NCI-H187 (cell line): ENCODE results near the gene ABLIM2.

Source experiments
- DNase-seq, 2 experiments: peaks; one replicate each; lab custom pipeline; 2025; lab: John Stamatoyannopoulos, UW

The ABLIM2 gene

DNA sequence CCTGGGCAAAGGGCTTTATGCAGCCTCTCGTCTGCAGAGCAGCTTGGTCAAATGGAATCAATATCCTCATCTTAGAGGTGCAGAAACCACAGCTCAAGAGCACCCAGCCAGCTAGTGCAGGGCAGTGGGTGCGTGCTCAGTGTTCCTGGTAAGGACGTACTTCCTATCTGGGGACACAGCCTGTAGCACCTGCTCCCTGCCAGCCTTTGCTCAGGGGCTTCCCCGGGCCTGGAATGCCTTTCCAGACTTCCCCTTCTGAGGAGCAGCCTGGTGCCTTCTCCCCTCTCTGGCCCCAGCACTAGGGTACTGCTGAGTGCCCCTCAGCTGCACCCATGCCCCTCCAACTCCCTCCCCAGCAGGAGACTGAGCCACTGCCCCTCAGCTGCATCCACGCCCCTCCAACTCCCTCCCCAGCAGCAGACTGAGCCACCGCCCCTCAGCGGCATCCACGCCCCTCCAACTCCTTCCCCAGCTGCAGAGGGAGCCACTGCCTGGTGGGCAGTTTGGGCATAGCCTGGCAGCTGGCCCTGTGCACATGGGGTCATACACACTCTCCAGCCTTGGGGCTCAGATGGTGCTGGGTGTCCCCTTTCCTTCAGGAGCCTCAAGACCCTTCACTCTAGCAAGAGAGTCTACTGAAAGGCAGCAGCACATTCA lies 176.7 kb downstream of the ABLIM2 start:
- peak; percentile 14 to 51 for DNase-seq

DNA sequence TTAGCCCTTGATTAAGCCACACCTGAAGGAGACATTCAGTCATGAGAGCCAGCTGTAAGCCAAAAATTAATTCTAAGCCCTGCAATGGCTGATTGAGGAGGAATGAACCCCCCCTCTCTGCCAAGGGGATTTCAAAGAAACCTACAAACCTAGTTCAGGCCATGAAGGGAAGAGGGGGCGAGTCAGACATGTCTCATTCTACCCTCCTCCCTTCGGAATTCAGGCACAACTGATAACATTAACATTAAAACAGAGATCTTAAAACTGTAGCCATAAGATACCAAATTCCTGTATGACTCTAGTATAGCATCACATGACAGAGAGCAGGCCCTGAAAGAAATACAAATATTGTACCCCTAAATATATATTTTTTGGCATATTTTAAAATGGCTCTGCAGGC lies 178.6 kb downstream of the ABLIM2 start:
- no peak for DNase-seq

- no peak for DNase-seq
These were observed 179.0 kb downstream of the ABLIM2 start for GRCh38 chr4:7979652-7979968.

DNA sequence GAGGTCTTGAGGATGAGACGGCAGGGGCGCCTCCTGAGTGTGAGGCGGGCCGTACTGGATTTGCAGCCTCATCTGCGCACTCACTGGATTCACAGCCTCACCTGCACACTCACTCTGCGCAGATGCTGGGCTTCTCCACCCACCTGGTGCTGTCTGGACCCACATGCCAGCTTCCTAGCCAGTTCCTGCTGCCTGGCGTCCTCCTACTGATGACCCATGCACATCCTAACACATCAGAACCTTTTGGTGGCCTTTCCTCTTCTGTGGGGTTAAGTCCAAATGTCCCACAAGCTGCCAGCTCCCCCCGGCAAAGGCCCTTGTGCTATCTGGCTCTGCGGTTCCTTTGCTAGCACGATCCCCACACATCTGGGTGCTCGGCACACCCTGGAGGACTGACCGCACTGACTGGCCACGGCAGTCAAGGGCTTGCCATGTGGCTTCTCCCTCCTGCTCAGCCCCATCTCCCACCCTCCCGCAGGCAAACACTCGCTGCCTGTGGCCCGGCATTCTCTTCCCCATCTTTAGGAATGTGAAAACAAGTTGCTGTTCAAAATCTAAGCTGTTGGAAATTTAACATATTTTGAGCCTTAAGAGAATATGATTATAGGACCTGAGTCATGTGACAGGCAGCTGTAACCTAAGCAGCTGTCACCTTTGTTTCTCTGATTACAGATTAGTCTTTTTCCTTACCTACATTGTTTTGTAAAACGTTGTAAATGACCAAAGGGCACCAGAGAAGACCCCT lies 179.5 kb downstream of the ABLIM2 start:
- no peak for DNase-seq

DNA sequence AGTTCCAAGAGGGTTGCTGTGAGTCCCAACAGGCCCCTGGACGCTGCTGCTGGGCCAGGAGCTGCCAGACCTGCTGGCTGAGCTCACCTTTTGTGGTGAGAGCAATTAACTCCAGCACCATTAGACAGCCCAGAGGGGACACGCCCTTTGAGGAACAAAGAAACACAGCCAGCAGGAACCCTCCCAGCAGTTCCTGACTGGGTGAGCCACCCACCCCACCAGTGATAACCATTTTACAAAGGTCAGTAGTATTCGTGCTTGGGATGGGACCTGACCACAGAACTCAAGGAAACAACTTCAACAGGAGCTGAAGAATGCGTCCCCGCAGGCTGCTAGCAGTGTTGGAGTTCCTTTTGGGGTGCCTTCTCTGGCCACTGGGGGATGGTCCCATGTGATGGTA lies 180.1 kb downstream of the ABLIM2 start:
- peak; percentile 37 to 48 for DNase-seq

DNA sequence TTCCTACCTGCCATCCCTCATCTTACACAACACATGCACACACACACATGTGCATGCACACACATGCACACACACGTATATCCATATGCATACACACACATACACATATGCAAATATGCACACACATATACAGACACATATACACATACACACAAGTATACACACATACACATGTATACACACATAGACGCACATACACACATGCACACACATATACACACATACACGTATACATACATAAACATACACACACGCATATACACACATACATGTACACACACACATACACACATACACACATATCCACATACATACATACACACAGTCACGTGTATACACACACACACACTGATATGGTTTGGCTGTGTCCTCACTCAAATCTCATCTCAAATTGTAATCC lies 182.0 kb downstream of the ABLIM2 start:
- DNase-seq, result no peak

GRCh38 chr4:7976025-7976424 lies 182.6 kb downstream of the ABLIM2 start:
- no peak for DNase-seq

- no peak for DNase-seq
These were observed 184.2 kb downstream of the ABLIM2 start for GRCh38 chr4:7974425-7974824.

DNA sequence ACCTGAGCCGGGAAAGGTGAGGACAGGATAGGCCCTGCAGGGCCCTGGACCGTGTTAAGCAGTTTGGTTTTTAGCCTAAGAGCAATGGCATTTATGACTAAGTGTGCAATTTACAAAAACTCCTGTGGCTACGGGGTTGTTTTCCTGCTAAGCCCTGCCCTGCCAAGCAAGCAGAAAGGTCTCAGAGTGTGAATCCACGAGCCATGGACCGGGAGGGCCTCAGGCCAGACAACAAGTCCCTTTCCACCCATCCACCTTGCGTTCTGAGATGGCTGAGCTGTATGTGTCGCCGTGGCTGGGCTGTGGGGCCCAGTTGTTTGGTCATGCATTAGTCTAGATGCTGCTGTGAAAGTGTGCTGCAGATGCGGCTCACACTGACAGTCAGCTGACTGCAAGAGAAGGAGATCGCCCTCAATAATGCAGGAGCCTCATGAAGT lies 185.1 kb downstream of the ABLIM2 start:
- DNase-seq, result no peak

DNA sequence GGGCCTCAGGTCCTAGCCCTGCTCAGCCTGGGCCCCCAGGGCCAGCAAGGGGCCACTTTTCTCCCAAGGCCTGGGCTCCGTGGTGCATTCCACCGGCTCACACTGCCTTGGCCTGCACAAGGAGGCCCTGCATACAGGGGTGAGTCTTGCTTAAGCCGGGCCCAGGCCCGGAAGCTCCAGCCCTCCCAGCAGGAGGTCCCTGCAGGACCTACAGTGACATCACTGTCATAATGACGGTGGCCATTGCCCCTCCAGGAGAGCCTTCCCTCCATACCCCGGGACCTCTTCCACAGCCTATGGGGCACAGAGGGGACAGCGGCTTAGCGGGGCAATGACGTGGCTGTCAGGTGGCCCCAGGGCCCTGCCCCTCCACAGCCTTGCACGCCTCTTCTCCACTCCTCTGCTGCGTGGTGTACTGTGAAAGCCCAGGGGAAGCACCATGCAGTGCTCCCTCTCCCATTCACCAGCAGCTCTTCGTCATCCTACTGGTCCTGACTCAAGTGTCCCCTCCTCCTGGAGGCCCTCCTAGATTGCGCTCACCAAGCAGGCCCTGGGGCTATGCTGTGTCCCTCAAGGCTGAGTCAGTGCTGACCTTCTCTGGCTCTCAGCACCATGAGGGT lies 186.6 kb downstream of the ABLIM2 start:
- no peak for DNase-seq

GRCh38 chr4:7971159-7971631 lies 187.4 kb downstream of the ABLIM2 start:
- DNase-seq, result no peak

GRCh38 chr4:7970361-7970946 lies 188.2 kb downstream of the ABLIM2 start:
- DNase-seq, result no peak

- DNase-seq, result no peak
These were observed 190.2 kb downstream of the ABLIM2 start for GRCh38 chr4:7968262-7968896.

DNA sequence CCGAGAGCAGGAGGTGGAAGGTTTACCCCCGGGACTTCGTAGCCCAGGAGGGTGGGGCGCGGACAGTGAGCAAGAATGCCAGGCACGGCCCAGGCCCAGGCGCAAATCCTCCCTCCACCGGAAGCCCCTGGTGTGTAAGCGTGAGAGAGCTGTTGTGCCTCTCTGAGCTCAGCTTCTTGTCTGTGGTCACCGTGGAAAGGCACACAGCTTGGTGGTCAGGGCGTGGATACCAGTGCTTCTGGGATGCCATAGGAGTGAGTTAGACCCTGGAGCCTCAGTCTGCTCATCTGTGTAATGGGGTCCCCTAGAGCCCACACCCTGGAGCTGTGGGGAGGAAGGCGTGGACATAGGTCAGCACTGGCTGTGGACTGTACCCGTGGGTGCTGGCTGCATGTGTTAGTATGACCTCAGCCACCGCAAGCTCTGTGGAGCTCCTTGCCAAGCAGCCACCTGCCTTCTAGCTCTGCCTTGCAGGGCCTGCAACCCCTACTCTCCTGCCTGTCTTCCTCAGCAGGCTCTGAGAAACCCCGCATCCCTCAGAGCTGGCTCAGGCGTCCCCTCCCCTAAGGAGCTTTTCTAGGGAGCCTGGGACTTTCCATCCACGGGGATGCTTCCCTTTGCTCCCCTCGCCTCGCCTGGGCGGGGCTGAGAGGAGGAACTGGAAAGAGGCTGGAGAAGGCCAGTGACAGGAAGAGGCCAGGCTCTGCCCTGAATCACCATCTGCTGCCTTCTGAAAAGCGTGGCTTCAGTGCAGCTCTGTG lies 190.9 kb downstream of the ABLIM2 start:
- DNase-seq, result no peak

DNA sequence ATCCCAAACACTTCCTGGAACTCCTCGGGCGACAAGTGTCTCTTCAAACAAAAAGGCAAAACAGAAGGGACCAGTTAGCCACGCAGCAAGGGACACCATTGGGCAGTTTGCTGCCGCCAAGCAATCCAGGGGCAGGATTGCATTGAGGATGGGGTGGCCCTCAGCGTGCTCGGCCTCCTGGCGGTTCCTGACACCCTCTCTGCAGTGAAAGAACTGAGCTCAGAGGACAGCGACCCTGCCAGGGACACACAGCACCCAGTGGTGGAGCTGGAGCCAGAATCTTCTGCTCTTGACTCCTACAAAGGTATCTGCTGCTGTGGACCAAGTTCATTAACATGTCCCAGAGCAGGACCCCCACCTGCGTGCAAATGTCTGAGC lies 191.6 kb downstream of the ABLIM2 start:
- no peak for DNase-seq

GRCh38 chr4:7966281-7967062 lies 192.1 kb downstream of the ABLIM2 start:
- DNase-seq, result no peak

DNA sequence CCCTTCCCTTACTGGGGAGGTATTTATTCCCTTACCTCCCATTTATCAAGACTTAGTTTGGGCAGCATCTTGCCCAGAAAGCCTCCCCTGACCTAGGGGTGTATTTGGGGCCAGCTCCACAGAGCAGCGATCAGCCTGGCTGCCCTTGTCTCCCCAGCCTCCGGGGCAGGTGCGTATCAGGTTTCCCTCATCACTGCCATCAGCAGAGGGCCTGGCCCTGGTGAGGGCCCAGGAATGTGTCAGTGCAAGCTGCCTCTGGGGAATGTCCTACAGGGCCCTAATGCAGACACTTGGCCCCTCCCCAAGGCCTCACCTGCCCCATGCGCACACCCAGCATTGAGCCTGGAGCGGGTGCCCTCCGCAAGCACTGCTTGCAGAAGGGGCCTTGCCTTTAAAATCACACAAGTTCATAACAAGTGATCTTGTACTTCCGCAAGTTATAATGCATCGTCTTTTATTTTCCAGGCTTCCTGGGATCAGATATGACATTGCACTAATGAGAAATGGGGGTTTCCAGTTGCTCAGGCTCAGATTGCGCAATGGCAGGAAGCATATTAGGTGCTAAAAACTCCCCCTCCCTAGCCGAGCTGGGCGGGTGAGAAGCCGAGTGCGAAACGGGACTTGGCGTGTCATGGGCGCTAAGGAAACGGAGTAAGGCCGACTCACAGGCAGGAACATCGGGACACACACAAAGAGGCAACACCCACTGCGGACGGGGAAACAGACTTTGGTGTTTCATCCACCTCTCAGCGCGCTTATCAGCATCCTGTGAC lies 193.5 kb downstream of the ABLIM2 start:
- no peak for DNase-seq

- no peak for DNase-seq
These were observed 194.2 kb downstream of the ABLIM2 start for GRCh38 chr4:7964459-7964858.

GRCh38 chr4:7963691-7964090 lies 194.9 kb downstream of the ABLIM2 start:
- DNase-seq, result no peak
